Measurements from ENCODE around the gene SNAP23. TPM values are rescaled to one million over a fixed set of nuclear protein-coding genes. Genes with fewer than 3 reads are reported as not detected.

SNAP23 gene
- total RNA-seq, 2 experiments from 2014 or later = 43.1 to 46.8 TPM

DNA sequence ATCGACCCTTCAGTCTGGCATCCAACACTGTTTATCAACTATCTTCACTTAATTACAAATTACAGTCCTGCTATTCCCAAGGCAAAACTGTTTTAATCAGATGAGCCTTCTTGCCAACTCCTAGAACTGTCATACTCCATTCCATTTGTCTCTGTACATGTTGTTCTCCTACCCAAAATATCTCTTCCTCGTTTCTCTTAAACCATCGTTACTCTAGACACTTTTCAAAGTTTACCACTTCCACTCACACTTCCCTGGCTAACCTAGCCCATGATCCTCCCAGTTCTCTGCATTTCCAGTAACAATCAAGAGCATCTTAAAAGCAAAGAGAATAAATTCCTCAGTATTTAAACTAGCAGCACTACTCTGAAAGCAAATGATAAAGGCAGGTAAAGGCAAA is 24.4 kb upstream of the SNAP23 start:
- Mint-ChIP-seq H3K27me3 (no peaks in the 10 kb centered on the region), H3K36me3 (peaks cover 7% of the 10 kb centered on the region), H3K9me3 (no peaks in the 10 kb centered on the region), H3K4me3 (no peak overlapping the region), H3K27ac (no peak overlapping the region), H3K4me1 (ENCODE audit: low read depth) (peaks cover 8% of the 10 kb centered on the region)
- POLR2A ChIA-PET = no interaction called here
- CTCF ChIA-PET = interaction anchor here (0.6 to 2.0 kb wide), 7 partner anchors 12 to 817 kb away, joined by 3 to 9 read pairs (median 3); no protein-coding TSS in a partner anchor
- no peak for DNase-seq
- intact Hi-C loops (cut with micrococcal nuclease) = no loop called here

DNA sequence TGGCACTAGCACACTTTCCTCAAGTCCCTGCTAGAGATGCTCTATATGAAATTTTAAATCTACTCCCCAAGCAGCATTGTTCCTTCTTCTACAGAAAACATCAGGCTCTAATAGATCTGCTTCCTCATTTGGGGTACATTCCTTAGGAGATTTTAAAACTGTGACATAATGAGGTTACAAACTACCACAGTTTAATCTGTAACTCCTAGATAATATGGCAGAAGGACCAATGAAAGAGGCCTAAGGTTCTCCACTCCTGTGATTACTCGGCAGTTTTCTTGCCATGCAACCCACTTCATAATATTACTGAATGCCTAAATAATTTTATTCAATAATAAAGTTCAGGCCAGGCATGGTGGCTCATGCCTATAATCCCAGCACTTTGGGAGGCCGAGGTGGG is 20.6 kb upstream of the SNAP23 start:
- H3K4me3 Mint-ChIP-seq = no peak overlapping the region
- CTCF ChIA-PET = no interaction called here
- intact Hi-C loops (cut with micrococcal nuclease) = no loop called here
- POLR2A ChIA-PET = no interaction called here
- no peak for DNase-seq
- H3K36me3 Mint-ChIP-seq = peaks cover 3% of the 10 kb centered on the region
- H3K27ac Mint-ChIP-seq = no peak overlapping the region
- no peaks in the 10 kb centered on the region for H3K9me3 Mint-ChIP-seq
- H3K27me3 Mint-ChIP-seq = no peaks in the 10 kb centered on the region
- peaks cover 11% of the 10 kb centered on the region for H3K4me1 Mint-ChIP-seq (ENCODE audit: low read depth)

DNA sequence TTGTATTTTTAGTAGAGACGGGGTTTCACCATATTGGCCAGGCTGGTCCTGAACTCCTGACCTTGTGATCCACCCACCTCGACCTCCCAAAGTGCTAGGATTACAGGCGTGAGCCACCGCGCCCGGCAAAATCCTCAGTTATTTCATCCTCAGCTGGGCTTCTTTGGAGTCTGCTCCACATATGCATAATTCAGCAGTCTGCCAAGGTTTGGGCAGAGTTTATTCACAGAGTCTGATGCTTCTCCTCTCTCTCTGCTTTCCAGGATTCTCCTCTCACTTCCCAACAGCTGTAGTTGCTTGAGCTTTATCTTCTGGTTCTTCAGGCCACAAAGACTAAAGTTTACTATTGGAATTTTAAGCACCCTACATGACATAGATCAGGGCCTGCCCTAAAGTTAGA is 12.7 kb upstream of the SNAP23 start:
- Mint-ChIP-seq H3K36me3 (peaks cover 13% of the 10 kb centered on the region), H3K27me3 (no peaks in the 10 kb centered on the region)

DNA sequence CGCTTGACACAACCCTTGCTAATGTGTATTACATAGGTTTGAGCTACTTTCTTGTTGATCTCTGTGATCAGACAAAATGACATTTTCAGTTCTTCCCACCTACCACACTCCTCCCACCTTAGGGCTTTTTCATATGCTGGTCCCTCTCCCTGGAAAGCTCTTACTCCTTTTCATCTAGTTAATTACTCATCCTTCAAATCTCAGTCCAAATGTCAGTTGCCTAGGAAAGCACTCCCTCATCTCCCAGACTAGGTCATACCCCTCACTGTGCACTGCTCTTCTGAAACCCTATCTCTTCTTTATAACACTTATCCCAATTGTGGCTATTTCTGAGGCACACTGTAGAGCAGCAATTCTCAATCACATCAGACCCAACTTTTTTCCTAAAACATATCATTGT is 11.8 kb upstream of the SNAP23 start:
- POLR2A ChIA-PET = no interaction called here
- intact Hi-C loops (cut with micrococcal nuclease) = no loop called here

More for the DNA sequence above, 12.7 kb upstream of the SNAP23 start:
- CTCF ChIA-PET = interaction anchor here (2.6 kb wide), 1 partner anchor 11 kb away, joined by 8 read pairs; no protein-coding TSS in a partner anchor
- Mint-ChIP-seq H3K27ac (no peak overlapping the region), H3K9me3 (peaks cover 2% of the 10 kb centered on the region), H3K4me3 (no peak overlapping the region), H3K4me1 (ENCODE audit: low read depth) (peaks cover 14% of the 10 kb centered on the region)
- intact Hi-C loops (cut with micrococcal nuclease) = no loop called here
- POLR2A ChIA-PET = no interaction called here
- DNase-seq = no peak

DNA sequence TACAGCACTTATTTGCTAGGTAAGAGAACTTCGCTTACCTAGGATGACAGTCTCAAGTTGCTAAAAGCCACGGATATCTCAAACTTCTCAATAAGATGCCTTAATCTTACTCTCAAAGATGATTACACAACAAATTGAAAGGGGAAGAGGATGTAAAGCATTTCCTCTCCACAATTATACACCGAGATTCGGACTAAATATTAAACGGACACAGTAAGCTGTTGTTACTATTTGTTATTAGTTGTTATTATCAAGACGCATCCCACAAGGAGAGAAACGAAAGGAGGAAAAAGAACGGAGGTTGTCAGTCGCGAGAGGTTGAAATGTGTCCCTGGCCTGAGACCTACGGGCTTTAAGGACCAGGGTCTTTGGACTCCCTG is 5.2 kb upstream of the SNAP23 start:
- Mint-ChIP-seq H3K27me3 (no peaks in the 10 kb centered on the region), H3K36me3 (peaks cover 10% of the 10 kb centered on the region), H3K27ac (peak overlapping the region; percentile 98), H3K4me3 (peak overlapping the region; percentile 91), H3K4me1 (ENCODE audit: low read depth) (peaks cover 46% of the 10 kb centered on the region), H3K9me3 (no peaks in the 10 kb centered on the region)
- CTCF ChIA-PET = no interaction called here
- DNase-seq = no peak
- POLR2A ChIA-PET = interaction anchor here (0.8 to 2.0 kb wide), 5 partner anchors 15 to 85 kb away, joined by 3 to 5 read pairs (median 3); partner anchors contain the start of genes HAUS2, LRRC57 and STARD9
- intact Hi-C loops (cut with micrococcal nuclease) = loop anchor here (2.0 to 10.0 kb wide), 3 partner anchors 59 to 435 kb away; partner anchors contain the start of genes GANC, HAUS2, LRRC57 and TMEM87A

More for the DNA sequence above, 11.8 kb upstream of the SNAP23 start:
- peaks cover 13% of the 10 kb centered on the region for H3K36me3 Mint-ChIP-seq
- H3K27me3 Mint-ChIP-seq = no peaks in the 10 kb centered on the region
- H3K4me3 Mint-ChIP-seq = no peak overlapping the region
- CTCF ChIA-PET = interaction anchor here (2.6 kb wide), 1 partner anchor 12 kb away, joined by 8 read pairs; no protein-coding TSS in a partner anchor
- H3K9me3 Mint-ChIP-seq = peaks cover 2% of the 10 kb centered on the region
- DNase-seq = no peak
- H3K27ac Mint-ChIP-seq = no peak overlapping the region
- peaks cover 20% of the 10 kb centered on the region for H3K4me1 Mint-ChIP-seq (ENCODE audit: low read depth)

DNA sequence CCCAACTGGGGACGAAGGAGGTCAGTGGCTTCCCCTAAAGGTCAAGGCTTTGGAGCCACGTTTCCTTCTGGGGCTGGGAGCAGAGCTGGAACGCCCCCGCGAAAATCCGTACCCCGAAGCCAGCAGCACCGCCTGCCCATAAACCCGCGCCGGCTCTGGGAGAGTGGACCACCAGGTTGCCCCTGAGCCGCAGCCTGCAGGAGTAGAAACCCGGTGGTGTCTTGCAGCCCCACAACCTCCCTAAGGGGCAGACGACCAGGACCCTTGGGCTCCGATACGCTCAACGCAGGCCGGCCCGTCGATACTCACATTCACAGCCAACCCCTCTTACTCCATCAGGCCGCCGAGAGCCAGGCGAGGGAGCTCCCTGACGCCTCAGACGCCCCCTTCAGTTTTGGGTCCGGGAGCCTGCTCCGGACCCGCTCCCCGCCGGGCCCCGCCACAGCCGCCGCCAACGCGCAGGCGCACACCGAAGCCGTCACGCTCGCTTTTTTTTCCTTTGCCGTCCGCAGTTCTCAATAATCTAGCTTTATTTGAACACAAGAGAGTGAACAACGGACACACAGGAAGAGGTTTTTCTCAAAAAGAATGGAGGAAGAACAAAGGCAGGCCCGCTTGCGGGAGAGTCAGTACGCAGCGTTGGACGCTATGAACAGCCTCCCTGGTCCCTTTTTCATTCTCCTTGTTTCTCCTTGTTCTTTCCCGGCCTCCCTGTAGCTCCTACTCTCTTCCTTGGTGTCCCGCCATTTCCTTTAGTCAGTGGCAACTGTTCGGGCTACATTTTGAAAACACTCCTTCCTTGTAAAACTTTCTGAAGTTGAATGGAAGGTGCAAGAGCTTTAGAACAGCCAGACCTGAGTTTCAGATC is 4.5 kb upstream of the SNAP23 start, which contains the start of gene ZNF106:
Gene ZNF106 (minus strand): TSS at position 471 of the 868 bp plus-strand sequence. CDS start 18,852 bp downstream, outside the sequence.
- ChIA-PET POLR2A (interaction anchor here (0.8 to 2.0 kb wide), 5 partner anchors 14 to 85 kb away, joined by 3 to 5 read pairs (median 3); partner anchors contain the start of genes HAUS2, LRRC57 and STARD9), CTCF (interaction anchor here (1.0 kb wide), 1 partner anchor 9 kb away, joined by 4 read pairs; no protein-coding TSS in a partner anchor)
- Mint-ChIP-seq H3K27me3 (no peaks in the 10 kb centered on the region), H3K9me3 (no peaks in the 10 kb centered on the region), H3K27ac (peak within 1 kb of the TSS; percentile 98), H3K36me3 (peaks cover 8% of the 10 kb centered on the region), H3K4me1 (ENCODE audit: low read depth) (peaks cover 51% of the 10 kb centered on the region), H3K4me3 (peak within 1 kb of the TSS; percentile 91)
- DNase-seq = peak; percentile 92
- intact Hi-C loops (cut with micrococcal nuclease) = loop anchor here (2.0 to 10.0 kb wide), 3 partner anchors 58 to 434 kb away; partner anchors contain the start of genes GANC, HAUS2, LRRC57 and TMEM87A

DNA sequence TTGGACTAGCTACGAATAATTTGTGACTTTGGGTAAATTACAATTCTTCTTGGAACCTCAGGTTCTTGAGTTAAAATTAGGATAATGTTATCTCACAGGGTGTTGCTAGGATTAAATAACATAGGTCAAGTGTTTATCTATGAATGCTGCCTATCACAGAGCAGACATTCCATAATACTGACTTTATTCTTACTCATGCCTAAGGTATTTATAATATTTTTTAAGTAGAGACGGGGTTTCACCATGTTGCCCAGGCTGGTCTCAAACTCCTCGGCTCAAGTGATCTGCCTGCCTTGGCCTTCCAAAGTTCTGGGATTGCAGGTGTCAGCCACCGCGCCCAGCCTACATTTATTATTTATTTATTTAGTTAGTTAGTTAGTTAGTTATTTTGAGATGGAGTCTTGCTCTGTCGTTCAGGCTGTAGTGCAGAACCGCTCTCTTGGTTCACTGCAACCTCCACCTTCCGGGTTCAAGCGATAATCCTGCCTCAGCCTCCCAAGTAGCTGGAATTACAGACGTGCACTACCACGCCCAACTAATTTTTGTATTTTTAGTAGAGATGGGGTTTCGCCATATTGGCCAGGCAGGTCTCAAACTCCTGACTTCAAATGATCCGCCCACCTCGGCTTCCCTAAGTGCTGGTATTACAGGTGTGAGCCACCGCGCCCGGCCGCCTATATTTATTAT is 3.8 kb upstream of the SNAP23 start:
- intact Hi-C loops (cut with micrococcal nuclease) = loop anchor here (2.0 to 10.0 kb wide), 3 partner anchors 57 to 433 kb away; partner anchors contain the start of genes GANC, HAUS2, LRRC57 and TMEM87A
- Mint-ChIP-seq H3K4me3 (peak overlapping the region; percentile 91), H3K9me3 (no peaks in the 10 kb centered on the region), H3K36me3 (peaks cover 8% of the 10 kb centered on the region), H3K4me1 (ENCODE audit: low read depth) (peaks cover 58% of the 10 kb centered on the region), H3K27ac (peak overlapping the region; percentile 98), H3K27me3 (no peaks in the 10 kb centered on the region)
- no peak for DNase-seq
- POLR2A ChIA-PET = interaction anchor here (1.2 to 2.0 kb wide), 3 partner anchors 55 to 84 kb away, joined by 3 to 5 read pairs (median 4); partner anchors contain the start of genes HAUS2, LRRC57 and STARD9
- CTCF ChIA-PET = interaction anchor here (1.0 kb wide), 1 partner anchor 8 kb away, joined by 4 read pairs; no protein-coding TSS in a partner anchor

DNA sequence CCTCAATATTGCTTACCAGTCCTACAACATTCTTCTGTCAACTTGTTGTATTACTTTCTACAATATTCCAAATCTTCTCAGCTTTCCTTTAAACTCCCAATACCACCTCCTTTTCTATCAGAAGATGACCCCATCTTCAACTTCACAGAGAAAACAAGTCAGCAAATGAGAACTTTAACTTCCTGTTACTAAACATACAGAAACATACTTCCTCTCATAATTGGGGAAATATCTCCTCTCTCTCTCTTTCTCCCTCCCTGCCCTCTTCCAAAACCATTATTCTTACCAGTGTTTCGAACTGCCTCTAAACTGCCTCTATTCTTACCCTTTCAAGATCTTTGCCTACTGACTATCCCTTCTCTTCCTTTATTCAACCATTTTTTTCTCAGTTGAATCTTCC is 1.8 kb upstream of the SNAP23 start:
- Mint-ChIP-seq H3K4me3 (no peak overlapping the region), H3K27me3 (no peaks in the 10 kb centered on the region), H3K9me3 (no peaks in the 10 kb centered on the region), H3K27ac (peak overlapping the region; percentile 8), H3K4me1 (ENCODE audit: low read depth) (peaks cover 64% of the 10 kb centered on the region), H3K36me3 (peaks cover 6% of the 10 kb centered on the region)
- POLR2A ChIA-PET = interaction anchor here (2.6 kb wide), 1 partner anchor 55 kb away, joined by 10 read pairs; the partner anchor contains the start of genes HAUS2 and LRRC57
- intact Hi-C loops (cut with micrococcal nuclease) = loop anchor here (5.0 to 10.0 kb wide), 2 partner anchors 221 to 431 kb away; partner anchors contain the start of genes GANC, TMEM87A and TTBK2
- CTCF ChIA-PET = interaction anchor here (0.9 to 1.6 kb wide), 2 partner anchors 21 to 88 kb away, joined by 3 to 5 read pairs; no protein-coding TSS in a partner anchor
- DNase-seq = no peak

DNA sequence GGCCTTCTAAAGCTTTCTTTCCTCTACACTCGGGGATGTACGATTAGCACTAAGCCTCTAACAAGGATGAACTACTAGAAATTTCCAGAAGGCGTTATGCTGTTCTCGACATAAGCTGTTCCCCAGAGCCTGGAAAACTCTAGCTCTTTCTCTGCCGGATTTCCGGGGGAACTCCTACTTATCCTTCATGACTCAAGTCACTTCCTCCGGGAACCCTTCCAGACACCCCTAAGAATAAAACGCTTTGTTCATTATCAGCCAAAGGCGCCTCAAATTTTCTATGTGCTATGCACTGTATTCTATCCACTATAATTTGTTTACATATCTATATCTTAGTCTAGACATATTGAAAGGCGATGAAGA is 455 bp upstream of the SNAP23 start:
- ChIA-PET POLR2A (interaction anchor here (2.6 kb wide), 1 partner anchor 54 kb away, joined by 10 read pairs; the partner anchor contains the start of genes HAUS2 and LRRC57), CTCF (interaction anchor here (1.1 to 1.6 kb wide), 3 partner anchors 8 to 34 kb away, joined by 3 to 5 read pairs (median 3); no protein-coding TSS in a partner anchor)
- Mint-ChIP-seq H3K36me3 (peaks cover 6% of the 10 kb centered on the region), H3K4me1 (ENCODE audit: low read depth) (peaks cover 66% of the 10 kb centered on the region), H3K4me3 (peak overlapping the region; percentile 95), H3K27me3 (no peaks in the 10 kb centered on the region), H3K27ac (peak overlapping the region; percentile 88), H3K9me3 (no peaks in the 10 kb centered on the region)
- peak; percentile 38 for DNase-seq
- intact Hi-C loops (cut with micrococcal nuclease) = loop anchor here (5.0 to 10.0 kb wide), 2 partner anchors 223 to 430 kb away; partner anchors contain the start of genes GANC, TMEM87A and TTBK2

DNA sequence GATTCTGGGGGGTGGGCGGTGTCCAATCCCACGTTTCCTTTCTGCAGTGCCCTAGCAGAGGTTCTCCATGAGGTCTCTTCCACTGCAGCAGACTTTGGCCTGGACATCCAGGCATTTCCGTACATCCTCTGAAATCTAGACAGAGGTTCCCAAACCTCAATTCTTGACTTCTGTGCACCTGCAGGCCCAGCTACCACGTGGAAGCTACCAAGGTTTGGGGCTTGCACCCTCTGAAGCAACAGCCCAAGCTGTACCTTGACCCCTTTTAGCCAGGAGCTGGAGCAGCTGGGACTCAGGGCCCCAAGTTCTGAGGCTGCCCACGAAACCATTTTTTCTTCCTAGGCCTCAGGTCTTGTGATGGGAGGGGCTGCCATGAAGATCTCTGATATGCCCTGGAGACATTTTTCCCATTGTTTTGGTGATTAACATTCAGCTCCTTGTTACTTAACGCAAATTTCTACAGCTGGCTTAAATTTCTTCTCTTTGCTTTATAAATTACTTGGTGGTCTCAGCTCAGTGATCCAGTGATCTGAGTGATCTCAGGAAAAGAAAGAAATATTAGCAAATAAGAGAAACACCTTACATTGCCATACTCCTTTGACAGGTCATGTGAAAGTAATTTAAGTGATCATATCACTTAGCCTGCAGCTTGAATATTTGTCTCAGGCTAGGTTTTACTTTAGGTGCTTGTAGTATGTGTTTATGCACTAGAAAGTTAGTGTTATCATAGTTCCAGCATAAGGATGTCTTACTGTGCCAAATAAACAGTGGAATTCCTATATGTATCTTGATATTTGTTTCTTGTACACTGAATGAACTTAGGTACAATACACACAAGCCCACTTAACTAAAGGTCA is 3.0 kb downstream of the SNAP23 start:
- intact Hi-C loops (cut with micrococcal nuclease) = loop anchor here (10.0 kb wide), 1 partner anchor 426 kb away; the partner anchor contains the start of gene TTBK2
- ChIA-PET POLR2A (no interaction called here), CTCF (interaction anchor here (0.6 kb wide), 1 partner anchor 528 kb away, joined by 3 read pairs; no protein-coding TSS in a partner anchor)
- Mint-ChIP-seq H3K27me3 (no peaks in the 10 kb centered on the region), H3K4me3 (no peak overlapping the region), H3K4me1 (ENCODE audit: low read depth) (peaks cover 61% of the 10 kb centered on the region), H3K27ac (peak overlapping the region; percentile 26), H3K36me3 (no peaks in the 10 kb centered on the region), H3K9me3 (no peaks in the 10 kb centered on the region)
- no peak for DNase-seq

Data from activated CD4-positive, alpha-beta memory T cell treated with anti-CD3 and anti-CD28 coated beads for 36 hours (primary cell).